IPS DF 4.7 (cell line): ENCODE data around the gene SLC35F4.

Source experiments
- DNase-seq: peaks from one replicate; pipeline ENCODE4 v3.0.0-alpha.2; 2013; ENCODE audit warnings: low spot score; ENCODE audit errors: extremely low read depth

Gene SLC35F4

GRCh38 chr14:57533214-57533613 is 332.7 kb downstream of the SLC35F4 start:
- DNase-seq = peak; percentile 7

- DNase-seq = no peak
These were observed 335.3 kb downstream of the SLC35F4 start for GRCh38 chr14:57530571-57530970.

- peak; percentile 41 for DNase-seq
These were observed 338.9 kb downstream of the SLC35F4 start for GRCh38 chr14:57526942-57527341.

GRCh38 chr14:57519043-57519442 is 346.8 kb downstream of the SLC35F4 start:
- DNase-seq = no peak
